HG03457 (cell line): ENCODE measurements around the gene MTHFD2.

Experiments used
- ATAC-seq: cut with Tn5 transposase; IDR thresholded peaks from one replicate; pipeline ENCODE4 v1.9.1; 2021; ENCODE audit warnings: moderate number of reproducible peaks; ENCODE audit not compliant: unreplicated experiment

MTHFD2 gene

DNA sequence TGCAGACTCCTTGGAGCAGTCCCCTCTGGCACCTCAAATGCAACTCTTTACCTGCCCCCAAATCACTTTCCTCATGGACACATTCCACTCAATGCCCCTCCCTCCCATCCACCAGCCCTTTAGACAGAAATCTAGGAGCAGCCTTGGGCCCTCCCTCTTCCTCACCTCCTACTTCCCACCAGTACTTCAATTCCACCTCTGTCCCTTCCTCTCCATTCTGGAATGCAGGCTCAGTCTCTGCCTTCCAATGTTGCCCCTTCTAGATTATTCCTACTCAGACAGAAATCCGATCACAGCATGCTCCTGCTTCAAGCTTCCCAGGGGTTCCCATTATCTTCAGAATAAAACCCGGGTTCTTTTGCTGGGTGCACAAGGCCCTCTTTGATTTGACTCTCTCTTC lies 62.1 kb downstream of the MTHFD2 start:
- ATAC-seq = no peak

DNA sequence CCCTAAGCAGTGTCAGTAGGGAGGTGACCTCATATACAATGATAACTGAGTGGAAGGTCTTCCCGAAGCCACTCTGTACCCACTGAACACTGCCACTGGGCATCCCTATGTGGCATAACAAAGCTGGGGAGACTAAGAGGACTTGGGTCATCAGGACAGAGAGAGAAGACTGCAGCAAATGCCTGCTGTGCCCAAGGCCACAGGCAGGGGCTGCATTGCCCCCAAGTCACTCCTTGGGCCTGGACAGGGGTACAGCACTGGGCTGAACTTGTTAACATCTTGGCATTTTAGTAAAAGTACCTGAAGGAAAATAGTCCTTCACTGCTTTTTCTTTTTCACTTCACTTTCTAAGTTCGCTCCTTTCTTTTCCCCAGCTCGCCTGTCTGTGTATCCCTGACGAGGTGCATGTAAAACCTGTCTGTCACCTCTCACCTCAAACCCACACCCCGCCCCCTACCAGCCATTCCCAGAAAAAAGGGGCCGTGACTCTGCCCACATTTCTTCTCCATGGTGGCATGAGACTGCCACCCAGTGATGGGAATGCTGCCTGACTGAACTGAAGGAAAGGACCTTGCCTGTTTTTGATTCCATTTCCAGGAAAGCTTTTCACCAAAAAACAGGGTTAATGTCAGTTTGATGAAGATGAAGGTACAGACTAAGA lies 62.9 kb downstream of the MTHFD2 start:
- no peak for ATAC-seq

DNA sequence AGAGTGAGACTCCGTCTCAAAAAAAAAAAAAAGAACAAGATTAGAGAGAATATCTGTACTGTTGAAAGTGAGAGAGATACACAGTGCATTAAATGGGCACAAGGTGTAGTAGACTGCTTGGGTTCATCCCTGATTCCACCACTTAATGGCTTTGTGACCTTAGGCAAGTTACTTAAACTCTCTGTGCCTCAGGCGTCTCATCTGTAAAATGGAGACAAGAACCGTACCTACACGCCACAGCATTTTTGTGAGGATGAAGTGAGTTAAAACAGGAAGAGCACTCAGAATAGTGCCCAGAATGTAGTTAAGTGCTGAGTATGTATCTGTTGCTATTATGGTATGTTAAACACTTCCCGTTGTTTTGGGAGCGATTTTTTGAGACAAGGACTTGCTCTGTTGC lies 64.3 kb downstream of the MTHFD2 start:
- no peak for ATAC-seq

DNA sequence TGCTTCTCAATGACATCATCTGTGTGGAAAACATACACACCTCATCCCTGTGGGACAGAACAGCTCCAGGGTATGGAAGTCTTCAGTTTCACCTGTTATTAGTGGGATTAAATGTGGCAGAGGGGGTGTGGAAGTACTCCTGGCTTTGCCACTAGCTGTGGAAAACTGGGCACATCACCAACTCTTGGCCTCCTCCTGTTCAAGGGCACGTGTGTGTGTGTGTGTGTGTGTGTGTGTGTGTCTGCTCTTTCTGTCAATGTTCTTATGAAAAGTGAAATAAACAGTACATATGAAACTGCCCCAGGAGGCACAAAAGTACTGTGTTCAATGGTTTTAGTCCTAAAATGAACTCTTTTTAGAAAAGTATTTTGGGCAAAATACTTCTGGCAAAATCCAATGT lies 65.9 kb downstream of the MTHFD2 start:
- no peak for ATAC-seq

DNA sequence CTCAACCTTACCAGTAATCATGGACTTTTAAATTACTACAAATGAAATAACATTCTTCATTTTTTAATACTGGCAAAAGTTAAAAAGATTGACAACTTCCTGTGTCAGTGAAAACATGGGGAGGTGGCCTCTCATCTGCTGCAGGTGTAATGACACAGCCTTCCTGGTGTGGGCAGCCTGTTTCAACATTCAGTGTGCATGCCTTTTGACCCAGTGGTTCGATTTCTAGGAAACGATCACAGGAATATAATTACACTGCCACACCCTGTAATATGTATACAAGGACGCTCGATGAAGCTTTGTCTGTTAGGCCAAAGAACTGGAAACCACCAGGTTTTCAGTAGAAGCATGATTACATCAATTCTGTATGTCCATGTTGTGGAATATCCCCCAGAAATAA lies 68.7 kb downstream of the MTHFD2 start:
- ATAC-seq = no peak
